Measurements from ENCODE around the gene PPARG. TPM values are rescaled to one million over a fixed set of nuclear protein-coding genes. Genes with fewer than 3 reads are reported as not detected.

PPARG gene
- total and polyA plus RNA-seq, 8 donors = 7.9 to 85.2 (median 29.3) TPM

DNA sequence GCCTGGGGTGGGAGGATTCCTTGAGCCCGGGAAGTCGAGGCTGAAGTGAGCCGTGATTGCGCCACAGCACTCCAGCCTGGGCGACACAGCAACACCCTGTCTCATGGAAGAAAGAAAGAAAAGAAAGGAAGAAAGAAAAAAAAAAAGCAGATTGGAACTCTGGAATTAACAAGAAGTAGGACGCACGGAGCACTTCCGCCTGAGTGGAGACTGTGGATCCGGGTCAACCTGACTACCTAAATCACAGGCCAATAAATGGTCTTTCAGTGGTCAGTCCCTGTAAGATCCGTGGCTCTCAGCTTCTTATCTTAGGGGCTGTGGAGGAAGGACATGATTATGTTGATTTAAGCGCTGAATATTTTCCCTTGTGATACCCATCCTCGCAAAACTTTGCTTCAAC lies 2.4 kb upstream of the PPARG start:
- TF ChIP-seq POLR2A (IDR thresholded peaks at IDR 0.05) = no peak
- no peak for TF ChIP-seq EP300 (IDR thresholded peaks at IDR 0.05)
- TF ChIP-seq POLR2AphosphoS5 (IDR thresholded peaks at IDR 0.05) = no peak
- TF ChIP-seq, protein P1, sequence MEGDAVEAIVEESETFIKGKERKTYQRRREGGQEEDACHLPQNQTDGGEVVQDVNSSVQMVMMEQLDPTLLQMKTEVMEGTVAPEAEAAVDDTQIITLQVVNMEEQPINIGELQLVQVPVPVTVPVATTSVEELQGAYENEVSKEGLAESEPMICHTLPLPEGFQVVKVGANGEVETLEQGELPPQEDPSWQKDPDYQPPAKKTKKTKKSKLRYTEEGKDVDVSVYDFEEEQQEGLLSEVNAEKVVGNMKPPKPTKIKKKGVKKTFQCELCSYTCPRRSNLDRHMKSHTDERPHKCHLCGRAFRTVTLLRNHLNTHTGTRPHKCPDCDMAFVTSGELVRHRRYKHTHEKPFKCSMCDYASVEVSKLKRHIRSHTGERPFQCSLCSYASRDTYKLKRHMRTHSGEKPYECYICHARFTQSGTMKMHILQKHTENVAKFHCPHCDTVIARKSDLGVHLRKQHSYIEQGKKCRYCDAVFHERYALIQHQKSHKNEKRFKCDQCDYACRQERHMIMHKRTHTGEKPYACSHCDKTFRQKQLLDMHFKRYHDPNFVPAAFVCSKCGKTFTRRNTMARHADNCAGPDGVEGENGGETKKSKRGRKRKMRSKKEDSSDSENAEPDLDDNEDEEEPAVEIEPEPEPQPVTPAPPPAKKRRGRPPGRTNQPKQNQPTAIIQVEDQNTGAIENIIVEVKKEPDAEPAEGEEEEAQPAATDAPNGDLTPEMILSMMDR (IDR thresholded peaks at IDR 0.05) = no peak
- Histone ChIP-seq H3K4me3 (no peak overlapping the region), H3K9me3 (peaks cover 0 to 5% (median 0%) of the 10 kb centered on the region in 4 donors), H3K27ac (peak overlapping the region in 3 of 5 donors; percentile 79 to 94 (median 92)), H3K36me3 (no peaks in the 10 kb centered on the region), H3K4me1 (peaks cover 0 to 26% (median 13%) of the 10 kb centered on the region in 4 donors), H3K27me3 (peaks cover 0 to 32% (median 0%) of the 10 kb centered on the region in 3 donors)
- WGBS, 5 donors = 83 to 89% (median 88%) methylated on average over 12 of the region's 12 CpGs
- DNase-seq = no peak
- intact Hi-C loops (cut with DNase I; ENCODE audit: low total_unique reads) = no loop called here

DNA sequence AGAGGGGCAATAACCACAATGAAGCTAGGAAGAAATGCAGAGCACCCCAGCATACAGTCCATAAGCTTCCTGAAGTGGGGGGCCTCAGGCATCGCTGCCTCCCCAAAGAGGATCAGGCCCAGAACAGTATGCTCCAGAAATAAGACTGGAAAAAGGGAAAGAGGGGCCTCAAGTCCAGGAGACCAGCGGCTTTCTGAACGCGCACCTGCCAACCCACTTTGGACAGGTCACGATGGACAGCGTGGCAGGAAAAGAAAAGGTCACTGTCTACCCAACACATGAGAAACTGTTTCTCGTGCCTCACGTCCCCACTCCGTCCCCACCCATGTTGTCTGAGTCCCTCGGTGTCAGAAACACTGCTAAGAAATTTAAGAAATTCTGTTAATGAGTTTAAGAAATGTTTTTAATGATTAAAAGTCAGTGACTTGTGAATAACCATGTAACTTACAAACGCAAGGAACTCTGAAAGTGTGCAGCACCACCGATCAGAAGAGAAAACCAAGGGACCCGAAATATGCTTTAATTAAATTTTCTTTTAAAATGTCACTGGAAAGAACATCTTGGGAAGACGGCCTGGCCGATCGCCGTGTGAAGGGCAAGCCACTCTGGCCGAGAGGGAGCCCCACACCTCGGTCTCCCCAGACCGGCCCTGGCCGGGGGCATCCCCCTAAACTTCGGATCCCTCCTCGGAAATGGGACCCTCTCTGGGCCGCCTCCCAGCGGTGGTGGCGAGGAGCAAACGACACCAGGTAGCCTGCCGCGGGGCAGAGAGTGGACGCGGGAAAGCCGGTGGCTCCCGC lies 1.7 kb upstream of the PPARG start:
- H3K27me3 ChIP-seq = peaks cover 0 to 32% (median 0%) of the 10 kb centered on the region in 3 donors
- peak overlapping the region; percentile 66 to 88 (median 76) for H3K4me3 ChIP-seq
- DNase-seq = peak; percentile 49 to 67
- intact Hi-C loops (cut with DNase I; ENCODE audit: low total_unique reads) = no loop called here
- peaks cover 0 to 26% (median 13%) of the 10 kb centered on the region in 4 donors for H3K4me1 ChIP-seq
- H3K36me3 ChIP-seq = no peaks in the 10 kb centered on the region
- H3K27ac ChIP-seq = peak overlapping the region; percentile 71 to 94 (median 79)
- 22 to 36% (median 33%) methylated on average over 22 to 33 of the region's 33 CpGs for WGBS, 5 donors
- no peak for TF ChIP-seq POLR2AphosphoS5 (IDR thresholded peaks at IDR 0.05)
- TF ChIP-seq, protein P1 (IDR thresholded peaks at IDR 0.05) = peak in 1 of 7 experiments; percentile 20
- H3K9me3 ChIP-seq = peaks cover 0 to 5% (median 0%) of the 10 kb centered on the region in 4 donors

DNA sequence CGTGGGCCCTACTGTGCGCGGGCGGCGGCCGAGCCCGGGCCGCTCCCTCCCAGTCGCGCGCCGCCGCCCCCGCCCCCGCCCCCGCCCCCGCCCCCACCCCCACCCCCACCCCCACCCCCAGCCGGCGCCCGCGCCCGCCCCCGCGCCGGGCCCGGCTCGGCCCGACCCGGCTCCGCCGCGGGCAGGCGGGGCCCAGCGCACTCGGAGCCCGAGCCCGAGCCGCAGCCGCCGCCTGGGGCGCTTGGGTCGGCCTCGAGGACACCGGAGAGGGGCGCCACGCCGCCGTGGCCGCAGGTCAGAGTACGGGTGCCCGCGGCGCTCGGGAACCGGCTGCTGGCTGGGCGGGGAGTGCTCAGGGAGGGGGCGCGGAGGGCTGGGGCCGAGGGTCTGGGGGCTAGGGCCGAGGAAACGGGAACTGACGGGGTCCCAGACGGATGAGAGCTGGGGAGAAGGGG lies 1.1 kb upstream of the PPARG start:
- TF ChIP-seq, protein P1 (IDR thresholded peaks at IDR 0.05) = peak in 1 of 7 experiments; percentile 1
- TF ChIP-seq POLR2A (IDR thresholded peaks at IDR 0.05) (no peak), POLR2AphosphoS5 (IDR thresholded peaks at IDR 0.05) (peak in 2 of 3 donors; percentile 2 to 28)

DNA sequence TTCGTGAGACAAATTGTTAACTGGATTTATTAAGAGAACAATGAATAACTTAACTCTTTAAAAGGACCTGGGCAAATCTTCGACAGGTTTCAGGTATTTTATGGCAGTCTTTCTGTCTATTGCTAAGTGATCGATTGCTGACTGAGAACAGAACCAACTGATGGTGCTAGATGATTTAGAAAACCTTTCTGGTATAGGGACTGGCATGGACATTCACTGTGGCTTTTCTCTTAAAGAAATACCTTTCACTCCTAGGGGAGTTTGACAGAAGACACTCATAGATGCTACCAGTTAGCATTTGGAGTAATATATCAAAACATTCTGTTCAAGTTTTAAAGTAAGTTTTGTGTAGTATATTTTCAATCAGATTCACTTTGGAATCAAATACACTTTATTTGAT lies 654 bp downstream of the PPARG start:
- 22 to 35% (median 28%) methylated on average over 3 of the region's 3 CpGs for WGBS, 5 donors
- Histone ChIP-seq H3K4me3 (peak overlapping the region in 3 of 4 donors; percentile 76 to 88 (median 77)), H3K27me3 (peaks cover 0 to 32% (median 0%) of the 10 kb centered on the region in 3 donors), H3K9me3 (peaks cover 0 to 5% (median 0%) of the 10 kb centered on the region in 4 donors), H3K36me3 (no peaks in the 10 kb centered on the region), H3K27ac (peak overlapping the region in 3 of 5 donors; percentile 92 to 94 (median 93)), H3K4me1 (peaks cover 3 to 37% (median 19%) of the 10 kb centered on the region in 4 donors)
- no peak for DNase-seq
- TF ChIP-seq POLR2AphosphoS5 (IDR thresholded peaks at IDR 0.05) (no peak), EP300 (IDR thresholded peaks at IDR 0.05) (no peak), POLR2A (IDR thresholded peaks at IDR 0.05) (no peak)
- TF ChIP-seq, protein P1 (IDR thresholded peaks at IDR 0.05) = no peak
- intact Hi-C loops (cut with DNase I; ENCODE audit: low total_unique reads) = no loop called here

More for the DNA sequence above, 1.1 kb upstream of the PPARG start:
- DNase-seq = peak; percentile 63 to 80
- H3K36me3 ChIP-seq = no peaks in the 10 kb centered on the region
- intact Hi-C loops (cut with DNase I; ENCODE audit: low total_unique reads) = no loop called here
- WGBS, 5 donors = 0 to 2% (median 0%) methylated on average over 12 to 46 of the region's 63 CpGs; no CpG with 5 or more reads in 1 of the 5 donors
- H3K9me3 ChIP-seq = peaks cover 0 to 5% (median 0%) of the 10 kb centered on the region in 4 donors
- peak overlapping the region; percentile 66 to 88 (median 76) for H3K4me3 ChIP-seq
- peak overlapping the region; percentile 86 to 94 (median 93) for H3K27ac ChIP-seq
- peaks cover 3 to 26% (median 15%) of the 10 kb centered on the region in 4 donors for H3K4me1 ChIP-seq
- H3K27me3 ChIP-seq = peaks cover 0 to 32% (median 0%) of the 10 kb centered on the region in 3 donors

All from stomach (tissue), 9 donors.